Activated naive CD8-positive, alpha-beta T cell (primary cell): Measurements from ENCODE around the gene MGAT4C.
"Not testable (repeated sequence)": the region's sequence is repeated elsewhere in the genome, so short reads cannot be mapped to it uniquely, and the experiment has no call there.

Experiments used
- H3K27ac Mint-ChIP-seq: one replicate; pipeline ENCODE4 v1.8.0; 2021; ENCODE audit warnings: mixed read lengths
- H3K27me3 Mint-ChIP-seq: one replicate; pipeline ENCODE4 v1.8.0; 2021; ENCODE audit warnings: mixed read lengths
- H3K36me3 Mint-ChIP-seq: one replicate; pipeline ENCODE4 v1.8.0; 2021; ENCODE audit warnings: mixed read lengths
- H3K4me1 Mint-ChIP-seq: one replicate; pipeline ENCODE4 v1.8.0; 2021; ENCODE audit warnings: low read depth, mixed read lengths
- H3K4me3 Mint-ChIP-seq: one replicate; pipeline ENCODE4 v1.8.0; 2021; ENCODE audit warnings: mild to moderate bottlenecking, mixed read lengths
- H3K9me3 Mint-ChIP-seq: one replicate; pipeline ENCODE4 v1.8.0; 2021; ENCODE audit warnings: low read depth, mixed read lengths

MGAT4C gene

DNA sequence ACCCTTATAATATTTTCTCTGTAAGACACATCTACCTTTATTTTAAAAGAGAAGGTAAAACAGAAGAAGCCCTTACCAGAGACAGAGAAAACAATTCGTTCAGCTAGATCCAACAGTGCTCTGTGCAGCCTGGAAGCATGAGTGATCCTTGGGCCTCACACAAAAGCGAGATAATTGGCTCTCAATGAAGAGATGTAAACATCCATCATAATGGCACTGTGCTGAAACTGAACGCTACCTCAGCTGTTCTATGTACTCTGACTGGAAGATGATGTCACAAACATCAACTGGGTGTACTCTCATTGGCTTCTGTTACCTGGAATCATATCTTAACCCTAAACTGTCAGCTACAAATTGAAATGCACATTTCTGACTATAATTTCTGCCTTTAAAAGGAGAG lies at the start of gene MGAT4C:
Gene MGAT4C (minus strand): TSS at position 229 of the 400 bp plus-strand sequence.
- Mint-ChIP-seq H3K27ac (no peak within 1 kb of the TSS), H3K9me3 (no peaks in the 10 kb centered on the region), H3K4me1 (no peaks in the 10 kb centered on the region), H3K4me3 (no peak within 1 kb of the TSS), H3K27me3 (no peaks in the 10 kb centered on the region), H3K36me3 (no peaks in the 10 kb centered on the region)

- not testable (repeated sequence) for H3K9me3 Mint-ChIP-seq, H3K27ac Mint-ChIP-seq, H3K4me3 Mint-ChIP-seq, H3K4me1 Mint-ChIP-seq, H3K36me3 Mint-ChIP-seq, H3K27me3 Mint-ChIP-seq
Observed at GRCh38 chr12:86296396-86296795, 40.2 kb upstream of the MGAT4C start.

GRCh38 chr12:86293682-86294240 lies 37.6 kb upstream of the MGAT4C start:
- Mint-ChIP-seq H3K27me3 (no peaks in the 10 kb centered on the region), H3K36me3 (no peaks in the 10 kb centered on the region), H3K9me3 (peaks cover 8% of the 10 kb centered on the region), H3K4me1 (no peaks in the 10 kb centered on the region), H3K27ac (no peak overlapping the region), H3K4me3 (no peak overlapping the region)

GRCh38 chr12:86292480-86292879 lies 36.3 kb upstream of the MGAT4C start:
- Mint-ChIP-seq H3K36me3 (no peaks in the 10 kb centered on the region), H3K27ac (no peak overlapping the region), H3K4me1 (no peaks in the 10 kb centered on the region), H3K4me3 (no peak overlapping the region), H3K27me3 (no peaks in the 10 kb centered on the region), H3K9me3 (peaks cover 8% of the 10 kb centered on the region)

GRCh38 chr12:86290615-86291014 lies 34.4 kb upstream of the MGAT4C start:
- no peak overlapping the region for H3K4me3 Mint-ChIP-seq
- H3K4me1 Mint-ChIP-seq = no peaks in the 10 kb centered on the region
- no peaks in the 10 kb centered on the region for H3K27me3 Mint-ChIP-seq
- H3K36me3 Mint-ChIP-seq = no peaks in the 10 kb centered on the region
- peaks cover 8% of the 10 kb centered on the region for H3K9me3 Mint-ChIP-seq
- no peak overlapping the region for H3K27ac Mint-ChIP-seq

- H3K4me3 Mint-ChIP-seq = no peak overlapping the region
- H3K4me1 Mint-ChIP-seq = no peaks in the 10 kb centered on the region
- H3K36me3 Mint-ChIP-seq = no peaks in the 10 kb centered on the region
- H3K27ac Mint-ChIP-seq = no peak overlapping the region
- no peaks in the 10 kb centered on the region for H3K27me3 Mint-ChIP-seq
- H3K9me3 Mint-ChIP-seq = peaks cover under 1% of the 10 kb centered on the region
Observed at GRCh38 chr12:86286119-86286518, 29.9 kb upstream of the MGAT4C start.

DNA sequence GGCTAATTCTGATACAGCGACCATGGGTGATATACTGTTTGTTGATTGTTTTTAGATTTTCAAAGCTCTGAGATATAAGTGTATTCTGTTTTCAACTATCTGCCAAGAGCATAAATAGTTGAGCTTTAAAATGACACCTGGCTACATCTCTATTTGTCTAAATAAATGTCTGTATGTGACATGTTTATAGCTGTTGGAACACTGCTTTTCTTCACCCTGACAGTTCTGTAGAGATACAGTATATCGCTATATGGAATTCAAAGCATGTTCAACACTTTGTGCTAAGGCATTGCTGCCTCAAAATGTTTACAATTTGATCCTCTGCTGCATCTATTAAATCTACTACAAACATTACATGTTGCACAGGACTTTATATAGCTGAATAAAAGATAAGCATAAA lies 27.4 kb upstream of the MGAT4C start:
- no peak overlapping the region for H3K4me3 Mint-ChIP-seq
- peaks cover 4% of the 10 kb centered on the region for H3K9me3 Mint-ChIP-seq
- H3K27ac Mint-ChIP-seq = no peak overlapping the region
- H3K36me3 Mint-ChIP-seq = no peaks in the 10 kb centered on the region
- H3K4me1 Mint-ChIP-seq = no peaks in the 10 kb centered on the region
- H3K27me3 Mint-ChIP-seq = no peaks in the 10 kb centered on the region

- Mint-ChIP-seq H3K27me3 (no peaks in the 10 kb centered on the region), H3K4me1 (no peaks in the 10 kb centered on the region), H3K4me3 (no peak overlapping the region), H3K27ac (no peak overlapping the region), H3K9me3 (peaks cover 4% of the 10 kb centered on the region), H3K36me3 (no peaks in the 10 kb centered on the region)
Observed at GRCh38 chr12:86275356-86275755, 19.2 kb upstream of the MGAT4C start.

DNA sequence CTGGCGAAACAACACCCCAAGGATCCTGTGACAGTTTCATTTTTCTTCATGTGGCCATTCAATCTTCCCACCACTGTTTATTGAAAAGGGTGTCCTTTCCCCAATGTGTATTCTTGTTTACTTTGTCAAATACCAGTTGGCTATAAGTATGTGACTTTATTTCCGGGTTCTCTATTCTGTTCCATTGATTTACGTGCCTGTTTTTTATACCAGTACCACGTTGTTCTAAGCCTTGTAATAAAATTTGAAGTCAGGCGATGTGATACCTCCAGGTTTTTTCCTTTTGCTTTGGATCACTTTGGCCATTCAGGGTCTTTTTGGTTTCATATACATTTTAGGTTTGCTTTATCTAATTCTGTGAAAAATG lies 9.1 kb upstream of the MGAT4C start:
- Mint-ChIP-seq H3K27me3 (peaks cover 2% of the 10 kb centered on the region), H3K4me1 (no peaks in the 10 kb centered on the region), H3K36me3 (no peaks in the 10 kb centered on the region), H3K27ac (no peak overlapping the region), H3K4me3 (no peak overlapping the region), H3K9me3 (peaks cover 4% of the 10 kb centered on the region)

DNA sequence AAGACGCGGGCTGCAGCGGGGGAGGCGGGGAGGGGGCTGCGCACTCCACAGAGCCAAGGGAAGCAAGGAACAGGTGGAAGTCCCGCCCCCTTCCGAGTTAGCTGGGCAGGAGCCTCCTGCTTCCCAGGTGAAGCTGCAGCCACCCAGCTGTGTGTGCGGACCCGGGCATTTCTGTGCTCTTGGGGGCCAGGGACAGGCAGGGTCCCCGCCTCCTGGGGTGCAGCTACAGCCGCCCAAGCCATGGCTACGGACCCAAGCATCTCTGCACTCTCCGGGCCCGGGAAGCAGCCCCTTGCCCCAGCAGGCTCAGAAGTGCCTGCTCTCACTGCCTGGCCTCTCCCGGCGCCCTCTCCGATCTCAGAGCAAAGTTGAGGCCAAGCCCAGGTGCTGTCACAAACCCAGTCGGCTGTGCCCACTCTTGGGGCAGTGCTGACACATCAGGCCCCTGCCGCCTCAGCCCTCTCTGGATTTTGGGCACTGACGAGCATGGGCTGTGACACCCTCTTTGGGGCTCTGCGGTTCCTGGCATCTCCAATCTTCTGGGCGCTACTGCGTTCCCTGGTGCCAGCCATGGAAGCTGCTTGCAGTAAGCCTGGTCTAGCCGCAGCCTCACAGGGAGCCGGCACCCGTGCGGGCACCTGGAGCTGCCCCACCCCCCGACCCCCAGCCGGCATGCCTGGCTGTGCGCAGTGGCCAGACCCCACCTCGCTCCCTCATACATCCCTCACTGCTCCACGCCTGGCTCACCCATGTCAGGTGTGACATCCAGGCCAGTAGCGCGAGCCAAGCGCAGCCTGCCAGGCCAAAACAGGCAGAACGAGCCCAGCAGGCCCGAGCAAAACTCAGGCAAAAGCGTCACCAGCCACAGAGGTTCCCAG lies 8.5 kb upstream of the MGAT4C start:
- Mint-ChIP-seq H3K9me3 (peaks cover 4% of the 10 kb centered on the region), H3K4me3 (no peak overlapping the region), H3K27me3 (peaks cover 2% of the 10 kb centered on the region), H3K36me3 (no peaks in the 10 kb centered on the region), H3K4me1 (no peaks in the 10 kb centered on the region), H3K27ac (no peak overlapping the region)

DNA sequence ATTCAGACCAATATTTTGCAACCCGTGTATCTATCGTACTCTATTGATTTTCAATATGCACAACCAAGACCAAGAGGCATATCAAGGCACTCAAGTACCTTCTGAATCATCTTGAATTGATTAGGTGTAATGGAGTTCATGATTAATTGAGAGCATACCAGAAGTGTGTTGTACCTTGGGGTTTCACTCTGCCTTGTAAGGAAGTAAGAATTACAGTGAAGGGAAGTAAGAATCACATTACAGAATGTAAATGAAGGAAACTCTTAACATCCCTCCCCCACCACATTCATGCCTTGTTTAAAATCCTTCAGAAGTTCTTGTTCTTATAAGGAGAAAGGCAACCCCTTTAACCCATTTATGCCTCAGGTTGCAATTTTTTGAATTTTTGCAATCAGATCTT lies 5.4 kb upstream of the MGAT4C start:
- Mint-ChIP-seq H3K36me3 (no peaks in the 10 kb centered on the region), H3K27ac (no peak overlapping the region), H3K9me3 (peaks cover 4% of the 10 kb centered on the region), H3K27me3 (peaks cover 2% of the 10 kb centered on the region), H3K4me1 (no peaks in the 10 kb centered on the region), H3K4me3 (no peak overlapping the region)

DNA sequence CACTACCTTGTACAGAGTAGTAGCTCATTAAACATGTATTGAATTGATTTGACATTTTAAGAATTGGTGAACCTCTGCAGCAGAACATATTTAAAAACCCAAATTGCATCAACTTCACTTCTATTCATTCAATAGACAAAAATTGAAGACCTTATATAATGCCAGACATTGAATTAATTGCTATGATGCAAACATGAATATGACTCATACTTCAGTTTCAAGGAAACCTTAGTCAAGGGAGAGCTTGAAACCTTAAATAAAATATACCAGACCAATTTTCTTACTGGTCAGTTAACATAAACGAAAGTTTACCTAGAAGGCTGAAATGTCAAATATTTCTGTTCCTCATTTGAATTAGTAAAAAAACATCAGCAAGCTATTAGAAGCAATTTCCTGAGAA lies 5.0 kb upstream of the MGAT4C start:
- no peak overlapping the region for H3K27ac Mint-ChIP-seq
- H3K27me3 Mint-ChIP-seq = peaks cover 2% of the 10 kb centered on the region
- peaks cover 2% of the 10 kb centered on the region for H3K9me3 Mint-ChIP-seq
- no peaks in the 10 kb centered on the region for H3K36me3 Mint-ChIP-seq
- no peaks in the 10 kb centered on the region for H3K4me1 Mint-ChIP-seq
- H3K4me3 Mint-ChIP-seq = no peak overlapping the region

- Mint-ChIP-seq H3K4me1 (no peaks in the 10 kb centered on the region), H3K9me3 (no peaks in the 10 kb centered on the region), H3K27ac (no peak overlapping the region), H3K27me3 (no peaks in the 10 kb centered on the region), H3K36me3 (no peaks in the 10 kb centered on the region), H3K4me3 (no peak overlapping the region)
Observed at GRCh38 chr12:86260183-86260582, 4.0 kb upstream of the MGAT4C start.

GRCh38 chr12:86257134-86257533 lies 943 bp upstream of the MGAT4C start:
- no peaks in the 10 kb centered on the region for H3K9me3 Mint-ChIP-seq
- H3K27ac Mint-ChIP-seq = no peak overlapping the region
- H3K4me3 Mint-ChIP-seq = no peak overlapping the region
- H3K27me3 Mint-ChIP-seq = no peaks in the 10 kb centered on the region
- no peaks in the 10 kb centered on the region for H3K4me1 Mint-ChIP-seq
- no peaks in the 10 kb centered on the region for H3K36me3 Mint-ChIP-seq

- H3K4me3 Mint-ChIP-seq = no peak overlapping the region
- H3K27me3 Mint-ChIP-seq = no peaks in the 10 kb centered on the region
- no peak overlapping the region for H3K27ac Mint-ChIP-seq
- H3K9me3 Mint-ChIP-seq = no peaks in the 10 kb centered on the region
- no peaks in the 10 kb centered on the region for H3K36me3 Mint-ChIP-seq
- no peaks in the 10 kb centered on the region for H3K4me1 Mint-ChIP-seq
Observed at GRCh38 chr12:86254399-86255107, 1.6 kb downstream of the MGAT4C start.
